ENCODE measurements around the gene ING4.
"Not testable (repeated sequence)": the region's sequence is repeated elsewhere in the genome, so short reads cannot be mapped to it uniquely, and the experiment has no call there.

Gene ING4

GRCh38 chr12:6662906-6663742 is at the start of gene ING4:
Gene ING4, minus strand, starts transcription at chr12:6663119. Its CDS starts 18 bp downstream, at chr12:6663101.
- peak; percentile 85 to 89 for DNase-seq (ENCODE audit: low read depth in 2 of 2)

- no peak for DNase-seq (ENCODE audit: low read depth in 2 of 2)
Observed at GRCh38 chr12:6708960-6709394, 46.1 kb upstream of the ING4 start.

- not testable (repeated sequence) for DNase-seq (ENCODE audit: low read depth in 2 of 2)
Observed at GRCh38 chr12:6708351-6708750, 45.4 kb upstream of the ING4 start.

GRCh38 chr12:6703631-6704030 is 40.7 kb upstream of the ING4 start:
- no peak for DNase-seq (ENCODE audit: low read depth in 2 of 2)

- no peak for DNase-seq (ENCODE audit: low read depth in 2 of 2)
Observed at GRCh38 chr12:6701078-6701768, 38.3 kb upstream of the ING4 start.

GRCh38 chr12:6700646-6701051 is 37.7 kb upstream of the ING4 start, which contains the start of gene PIANP:
Gene PIANP, minus strand, starts transcription at chr12:6700815. Its CDS starts 2,754 bp downstream, at chr12:6698061.
- peak; percentile 41 to 53 for DNase-seq (ENCODE audit: low read depth in 2 of 2)

GRCh38 chr12:6699989-6700645 is 37.2 kb upstream of the ING4 start:
- DNase-seq (ENCODE audit: low read depth in 2 of 2) = peak in 1 of 2 donors; percentile 11

GRCh38 chr12:6699259-6699988 is 36.5 kb upstream of the ING4 start:
- DNase-seq (ENCODE audit: low read depth in 2 of 2) = no peak

- DNase-seq (ENCODE audit: low read depth in 2 of 2) = no peak
Observed at GRCh38 chr12:6698352-6699046, 35.6 kb upstream of the ING4 start.

GRCh38 chr12:6697584-6698351 is 34.8 kb upstream of the ING4 start:
- no peak for DNase-seq (ENCODE audit: low read depth in 2 of 2)

- DNase-seq (ENCODE audit: low read depth in 2 of 2) = no peak
Observed at GRCh38 chr12:6696690-6697583, 34.0 kb upstream of the ING4 start.

- DNase-seq (ENCODE audit: low read depth in 2 of 2) = no peak
Observed at GRCh38 chr12:6695313-6696045, 32.6 kb upstream of the ING4 start.

GRCh38 chr12:6694701-6695100 is 31.8 kb upstream of the ING4 start:
- no peak for DNase-seq (ENCODE audit: low read depth in 2 of 2)

- no peak for DNase-seq (ENCODE audit: low read depth in 2 of 2)
Observed at GRCh38 chr12:6693832-6694355, 31.0 kb upstream of the ING4 start.

- no peak for DNase-seq (ENCODE audit: low read depth in 2 of 2)
Observed at GRCh38 chr12:6692888-6693287, 30.0 kb upstream of the ING4 start.

GRCh38 chr12:6691473-6691872 is 28.6 kb upstream of the ING4 start:
- no peak for DNase-seq (ENCODE audit: low read depth in 2 of 2)

GRCh38 chr12:6688999-6689882 is 26.3 kb upstream of the ING4 start, which contains the start of gene ZNF384:
Gene ZNF384, minus strand, starts transcription at chr12:6689375. Its CDS starts 9,855 bp downstream, at chr12:6679520.
- peak; percentile 86 to 88 for DNase-seq (ENCODE audit: low read depth in 2 of 2)

All from stimulated activated CD4-positive, alpha-beta T cell treated with anti-CD3 and anti-CD28 coated beads, Interleukin-1b, Interleukin-23, amount 100 ng/mL, for 4 hours (primary cell).